ENCODE results near the gene CLSTN2.

The CLSTN2 gene

DNA sequence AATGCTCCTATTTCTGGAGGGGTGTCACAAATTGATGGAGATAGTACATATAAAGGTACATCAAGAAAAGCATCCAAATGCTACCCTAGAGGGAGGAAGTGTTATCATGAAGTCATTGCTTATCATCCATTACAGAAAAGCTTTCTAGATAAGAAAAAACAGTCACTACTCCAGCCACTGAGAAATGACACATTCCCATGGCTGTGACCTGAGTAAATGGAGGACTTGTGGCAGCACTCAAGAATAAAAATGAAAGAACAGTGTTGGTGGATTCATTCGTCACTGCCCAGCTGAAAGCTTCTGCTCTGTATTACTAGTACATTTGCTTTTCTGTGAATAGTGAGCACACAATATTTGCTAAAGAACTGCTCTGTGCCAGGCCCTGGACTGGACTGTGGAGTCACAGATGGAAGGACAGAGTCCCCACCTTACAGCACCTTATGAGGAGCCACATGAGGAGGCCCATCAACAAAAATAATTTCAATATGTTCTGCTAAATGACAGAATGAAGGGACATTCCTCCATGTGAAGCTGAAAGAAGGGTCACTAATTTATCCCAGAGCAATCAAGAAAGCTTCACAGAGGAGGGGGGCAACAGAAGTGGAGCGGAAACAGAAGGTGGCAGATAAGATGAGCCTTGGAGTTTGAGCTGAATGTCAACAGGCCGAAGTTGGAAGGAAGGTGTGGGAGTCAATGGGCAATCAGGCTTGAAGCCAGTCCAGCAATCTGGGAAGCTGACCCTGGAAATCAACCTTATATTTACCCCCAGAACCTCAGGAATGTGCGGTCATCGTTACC, 399.3 kb downstream of the CLSTN2 start:
- TF ChIP-seq JUND (IDR thresholded peaks at IDR 0.05; ENCODE audit: low read depth) = no peak
- no peak for DNase-seq (ENCODE audit: low read depth in 1 of 2, low spot score in 1 of 2)
- in situ Hi-C loops (cut with HindIII; ENCODE audit: low pct_unique_long_range_greater_than_20kb, low sequenced_read_pairs) = no loop called here

DNA sequence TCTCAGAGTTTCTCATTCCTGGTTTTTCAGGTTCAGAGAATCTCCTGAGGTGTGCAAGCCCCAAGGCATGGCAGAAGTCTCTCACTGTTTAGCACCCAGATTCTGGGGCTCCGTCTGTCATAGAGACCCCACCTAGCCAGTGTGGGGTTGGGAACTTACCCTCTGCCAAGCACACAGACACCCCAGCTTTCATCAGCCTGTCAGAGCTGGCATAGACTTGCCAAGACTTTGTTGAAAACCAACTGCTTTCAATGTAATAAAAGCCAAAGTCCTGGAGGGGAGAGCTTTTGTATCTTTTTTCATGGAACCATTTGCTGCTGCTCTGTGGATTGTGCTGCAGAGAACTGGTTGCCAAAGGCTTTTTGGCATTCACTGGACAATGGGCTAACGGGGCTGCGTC, 401.5 kb downstream of the CLSTN2 start:
- DNase-seq (ENCODE audit: low read depth in 1 of 2, low spot score in 1 of 2) = no peak
- TF ChIP-seq JUND (IDR thresholded peaks at IDR 0.05; ENCODE audit: low read depth) = no peak
- in situ Hi-C loops (cut with HindIII; ENCODE audit: low pct_unique_long_range_greater_than_20kb, low sequenced_read_pairs) = no loop called here

GRCh38 chr3:140338916-140339315, 403.9 kb downstream of the CLSTN2 start:
- in situ Hi-C loops (cut with HindIII; ENCODE audit: low pct_unique_long_range_greater_than_20kb, low sequenced_read_pairs) = no loop called here
- no peak for DNase-seq (ENCODE audit: low read depth in 1 of 2, low spot score in 1 of 2)
- no peak for TF ChIP-seq JUND (IDR thresholded peaks at IDR 0.05; ENCODE audit: low read depth)

- in situ Hi-C loops (cut with HindIII; ENCODE audit: low pct_unique_long_range_greater_than_20kb, low sequenced_read_pairs) = no loop called here
- DNase-seq (ENCODE audit: low read depth in 1 of 2, low spot score in 1 of 2) = no peak
- no peak for TF ChIP-seq JUND (IDR thresholded peaks at IDR 0.05; ENCODE audit: low read depth)
Observed at GRCh38 chr3:140341203-140341602, 406.2 kb downstream of the CLSTN2 start.

GRCh38 chr3:140341817-140342403, 406.9 kb downstream of the CLSTN2 start:
- no peak for TF ChIP-seq JUND (IDR thresholded peaks at IDR 0.05; ENCODE audit: low read depth)
- no peak for DNase-seq (ENCODE audit: low read depth in 1 of 2, low spot score in 1 of 2)

GRCh38 chr3:140342668-140343067, 407.7 kb downstream of the CLSTN2 start:
- TF ChIP-seq JUND (IDR thresholded peaks at IDR 0.05; ENCODE audit: low read depth) = no peak
- DNase-seq (ENCODE audit: low read depth in 1 of 2, low spot score in 1 of 2) = no peak
- in situ Hi-C loops (cut with HindIII; ENCODE audit: low pct_unique_long_range_greater_than_20kb, low sequenced_read_pairs) = no loop called here

More at GRCh38 chr3:140341817-140342403, 406.9 kb downstream of the CLSTN2 start:
- in situ Hi-C loops (cut with HindIII; ENCODE audit: low pct_unique_long_range_greater_than_20kb, low sequenced_read_pairs) = no loop called here

DNA sequence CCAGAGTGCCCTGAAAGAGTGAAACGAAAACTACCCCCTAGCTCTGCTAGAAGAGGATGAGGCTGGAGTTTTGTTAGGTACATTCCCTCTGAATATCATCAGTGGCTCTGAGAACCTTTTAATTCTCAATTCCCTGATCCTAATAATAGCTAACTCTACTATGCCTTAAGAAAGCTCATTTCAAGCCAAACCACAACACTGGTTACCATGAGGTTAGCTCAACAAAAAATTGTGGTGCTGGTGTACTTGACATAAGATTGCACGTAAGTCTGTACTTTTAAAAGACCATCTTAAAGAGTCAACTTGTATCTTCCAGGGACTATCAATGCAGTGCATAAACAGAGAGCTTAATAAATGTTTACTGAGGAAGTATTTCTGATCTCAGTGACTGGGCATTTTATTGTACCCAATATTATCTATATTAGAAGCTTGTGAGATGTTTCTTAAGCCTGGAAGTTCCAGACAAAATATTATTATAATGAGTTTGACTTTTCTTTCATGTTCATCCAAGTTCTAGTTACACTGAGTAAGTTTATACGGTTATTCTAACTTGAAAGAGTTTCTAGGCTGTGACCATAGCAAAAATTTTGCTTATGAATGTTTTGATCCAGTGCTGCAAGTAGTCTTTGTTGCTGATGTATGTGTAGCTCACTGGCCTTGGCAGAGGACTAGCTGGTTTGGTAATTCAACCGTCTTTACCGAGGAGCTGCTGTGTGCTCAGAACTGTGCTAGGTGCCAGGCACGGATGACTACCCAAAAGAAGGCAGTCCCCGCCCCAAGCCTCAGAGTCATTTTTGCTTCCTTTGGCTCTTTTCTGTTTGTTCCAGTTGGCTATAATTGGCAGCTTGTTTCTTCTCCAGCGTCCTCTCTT, 408.5 kb downstream of the CLSTN2 start:
- in situ Hi-C loops (cut with HindIII; ENCODE audit: low pct_unique_long_range_greater_than_20kb, low sequenced_read_pairs) = no loop called here
- DNase-seq (ENCODE audit: low read depth in 1 of 2, low spot score in 1 of 2) = no peak
- no peak for TF ChIP-seq JUND (IDR thresholded peaks at IDR 0.05; ENCODE audit: low read depth)

- no peak for DNase-seq (ENCODE audit: low read depth in 1 of 2, low spot score in 1 of 2)
- TF ChIP-seq JUND (IDR thresholded peaks at IDR 0.05; ENCODE audit: low read depth) = no peak
Observed at GRCh38 chr3:140344082-140344454, 409.1 kb downstream of the CLSTN2 start.

GRCh38 chr3:140344601-140345205, 409.7 kb downstream of the CLSTN2 start:
- TF ChIP-seq JUND (IDR thresholded peaks at IDR 0.05; ENCODE audit: low read depth) = no peak
- DNase-seq (ENCODE audit: low read depth in 1 of 2, low spot score in 1 of 2) = no peak
- in situ Hi-C loops (cut with HindIII; ENCODE audit: low pct_unique_long_range_greater_than_20kb, low sequenced_read_pairs) = no loop called here

More at GRCh38 chr3:140344082-140344454, 409.1 kb downstream of the CLSTN2 start:
- in situ Hi-C loops (cut with HindIII; ENCODE audit: low pct_unique_long_range_greater_than_20kb, low sequenced_read_pairs) = no loop called here

GRCh38 chr3:140347151-140347550, 412.2 kb downstream of the CLSTN2 start:
- no peak for TF ChIP-seq JUND (IDR thresholded peaks at IDR 0.05; ENCODE audit: low read depth)
- in situ Hi-C loops (cut with HindIII; ENCODE audit: low pct_unique_long_range_greater_than_20kb, low sequenced_read_pairs) = no loop called here
- no peak for DNase-seq (ENCODE audit: low read depth in 1 of 2, low spot score in 1 of 2)

GRCh38 chr3:140349938-140350337, 415.0 kb downstream of the CLSTN2 start:
- DNase-seq (ENCODE audit: low read depth in 1 of 2, low spot score in 1 of 2) = no peak
- no peak for TF ChIP-seq JUND (IDR thresholded peaks at IDR 0.05; ENCODE audit: low read depth)
- in situ Hi-C loops (cut with HindIII; ENCODE audit: low pct_unique_long_range_greater_than_20kb, low sequenced_read_pairs) = no loop called here

DNA sequence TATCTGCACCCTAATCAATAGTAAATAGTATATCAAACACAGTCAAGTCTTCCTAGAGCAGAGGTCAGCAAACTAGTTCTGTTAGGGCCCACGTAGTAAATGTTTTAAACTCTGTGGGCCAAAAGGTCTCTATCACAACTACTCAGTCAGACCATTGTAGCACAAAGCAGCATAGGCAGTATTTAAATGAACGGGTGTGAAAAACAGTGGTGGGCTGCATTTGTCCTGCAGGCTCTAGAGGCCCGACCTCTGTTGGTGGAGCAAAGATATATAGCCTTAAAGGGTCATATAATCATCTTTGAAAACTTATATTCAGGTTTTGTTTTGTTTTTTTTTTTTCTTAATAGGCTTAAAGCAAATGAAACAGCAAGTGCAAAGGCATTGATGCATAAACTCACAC, 416.5 kb downstream of the CLSTN2 start:
- TF ChIP-seq JUND (IDR thresholded peaks at IDR 0.05; ENCODE audit: low read depth) = no peak
- no peak for DNase-seq (ENCODE audit: low read depth in 1 of 2, low spot score in 1 of 2)
- in situ Hi-C loops (cut with HindIII; ENCODE audit: low pct_unique_long_range_greater_than_20kb, low sequenced_read_pairs) = no loop called here

Measured in T47D (cell line).